ENCODE measurements around the gene GALNT12. TPM values are rescaled to one million over a fixed set of nuclear protein-coding genes. Genes with fewer than 3 reads are reported as not detected.

GALNT12 gene
- total RNA-seq, 1 donor from 2014 or later = 0.55 TPM

- Mint-ChIP-seq H3K4me3 (ENCODE audit: unreplicated experiment) (no peak overlapping the region), H3K4me1 (ENCODE audit: low read depth) (peaks cover 15% of the 10 kb centered on the region), H3K27ac (ENCODE audit: unreplicated experiment) (no peak overlapping the region), H3K27me3 (ENCODE audit: low read depth) (peaks cover 31% of the 10 kb centered on the region), H3K36me3 (ENCODE audit: low read depth) (no peaks in the 10 kb centered on the region), H3K9me3 (ENCODE audit: low read depth) (peaks cover 2% of the 10 kb centered on the region)
- DNase-seq (ENCODE audit: low spot score) = no peak
- TF ChIP-seq CTCF (IDR thresholded peaks at IDR 0.05) = peak; percentile 89
Observed at GRCh38 chr9:98860871-98861293, 53.4 kb downstream of the GALNT12 start.

- Mint-ChIP-seq H3K4me3 (ENCODE audit: unreplicated experiment) (no peak overlapping the region), H3K27ac (ENCODE audit: unreplicated experiment) (peak overlapping the region; percentile 3)
Observed at GRCh38 chr9:98861781-98862504, 54.5 kb downstream of the GALNT12 start.

GRCh38 chr9:98862936-98863335 lies 55.5 kb downstream of the GALNT12 start:
- no peak for DNase-seq (ENCODE audit: low spot score)
- H3K27ac Mint-ChIP-seq (ENCODE audit: unreplicated experiment) = no peak overlapping the region
- peaks cover 34% of the 10 kb centered on the region for H3K4me1 Mint-ChIP-seq (ENCODE audit: low read depth)
- TF ChIP-seq CTCF (IDR thresholded peaks at IDR 0.05) = no peak
- H3K36me3 Mint-ChIP-seq (ENCODE audit: low read depth) = no peaks in the 10 kb centered on the region
- H3K4me3 Mint-ChIP-seq (ENCODE audit: unreplicated experiment) = no peak overlapping the region
- H3K9me3 Mint-ChIP-seq (ENCODE audit: low read depth) = no peaks in the 10 kb centered on the region
- peaks cover 26% of the 10 kb centered on the region for H3K27me3 Mint-ChIP-seq (ENCODE audit: low read depth)

More at GRCh38 chr9:98861781-98862504, 54.5 kb downstream of the GALNT12 start:
- H3K36me3 Mint-ChIP-seq (ENCODE audit: low read depth) = no peaks in the 10 kb centered on the region
- peaks cover 31% of the 10 kb centered on the region for H3K27me3 Mint-ChIP-seq (ENCODE audit: low read depth)
- H3K4me1 Mint-ChIP-seq (ENCODE audit: low read depth) = peaks cover 24% of the 10 kb centered on the region
- H3K9me3 Mint-ChIP-seq (ENCODE audit: low read depth) = no peaks in the 10 kb centered on the region
- no peak for DNase-seq (ENCODE audit: low spot score)
- TF ChIP-seq CTCF (IDR thresholded peaks at IDR 0.05) = no peak

GRCh38 chr9:98864281-98865174 lies 57.1 kb downstream of the GALNT12 start:
- Mint-ChIP-seq H3K27me3 (ENCODE audit: low read depth) (peaks cover 17% of the 10 kb centered on the region), H3K36me3 (ENCODE audit: low read depth) (no peaks in the 10 kb centered on the region), H3K4me3 (ENCODE audit: unreplicated experiment) (no peak overlapping the region), H3K9me3 (ENCODE audit: low read depth) (peaks cover 4% of the 10 kb centered on the region), H3K27ac (ENCODE audit: unreplicated experiment) (no peak overlapping the region), H3K4me1 (ENCODE audit: low read depth) (peaks cover 40% of the 10 kb centered on the region)
- no peak for TF ChIP-seq CTCF (IDR thresholded peaks at IDR 0.05)
- no peak for DNase-seq (ENCODE audit: low spot score)

GRCh38 chr9:98865284-98865875 lies 57.9 kb downstream of the GALNT12 start:
- DNase-seq (ENCODE audit: low spot score) = no peak
- no peak overlapping the region for H3K27ac Mint-ChIP-seq (ENCODE audit: unreplicated experiment)
- no peak for TF ChIP-seq CTCF (IDR thresholded peaks at IDR 0.05)
- peaks cover 4% of the 10 kb centered on the region for H3K9me3 Mint-ChIP-seq (ENCODE audit: low read depth)
- peaks cover 17% of the 10 kb centered on the region for H3K27me3 Mint-ChIP-seq (ENCODE audit: low read depth)
- H3K4me3 Mint-ChIP-seq (ENCODE audit: unreplicated experiment) = no peak overlapping the region
- no peaks in the 10 kb centered on the region for H3K36me3 Mint-ChIP-seq (ENCODE audit: low read depth)
- peaks cover 40% of the 10 kb centered on the region for H3K4me1 Mint-ChIP-seq (ENCODE audit: low read depth)

All from chondrocyte (in vitro differentiated cells).